ENCODE results near the gene COL6A2.
A peak's percentile ranks its signal among the peaks of the same experiment; 100 is the strongest.
"Not testable (repeated sequence)": the region's sequence is repeated elsewhere in the genome, so short reads cannot be mapped to it uniquely, and the experiment has no call there.

COL6A2 gene

DNA sequence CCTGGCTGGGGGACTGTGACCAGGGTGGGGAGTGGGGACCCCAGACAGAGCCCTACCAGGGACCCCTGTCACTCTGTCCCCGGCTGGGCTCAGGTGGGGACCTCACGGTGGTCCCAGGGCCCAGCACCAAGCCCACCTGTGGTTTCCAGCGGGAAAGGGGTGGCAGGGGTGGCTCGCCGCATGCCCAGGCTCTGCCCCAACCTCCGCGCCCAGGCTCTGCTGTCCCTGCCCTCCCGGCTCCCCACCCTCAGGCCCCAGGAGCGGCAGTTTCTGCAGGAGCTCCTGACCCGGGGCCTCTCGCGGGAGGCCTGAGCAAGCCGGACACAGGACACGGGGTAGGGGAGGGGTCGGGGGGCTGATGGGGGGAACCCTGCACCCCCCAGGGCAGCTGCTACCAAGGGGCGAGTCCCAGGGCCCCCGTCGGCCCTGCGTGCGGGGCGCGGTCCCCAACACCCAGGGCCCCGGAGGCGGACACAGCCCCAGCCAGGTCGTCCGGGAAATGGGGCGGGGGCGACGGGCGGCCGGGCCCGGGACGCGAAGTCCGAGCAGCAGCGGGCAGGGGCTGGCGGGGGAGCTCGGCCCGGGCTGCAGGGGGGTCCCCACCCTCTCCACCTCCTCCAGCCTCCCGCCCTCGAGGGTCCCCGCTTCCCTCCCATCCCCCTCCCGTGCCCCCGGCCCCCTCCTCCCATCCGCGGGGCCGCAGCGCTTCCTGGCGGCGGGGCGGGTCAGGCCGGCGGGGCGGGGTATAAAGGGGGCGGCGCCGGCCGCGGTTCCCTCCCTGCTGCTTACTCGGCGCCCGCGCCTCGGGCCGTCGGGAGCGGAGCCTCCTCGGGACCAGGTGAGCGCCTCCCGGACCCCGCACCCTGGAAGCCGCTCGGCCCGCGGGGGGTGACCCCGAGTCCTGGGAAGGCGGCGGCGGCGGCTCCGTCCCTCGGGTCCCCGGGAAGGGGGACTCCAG lies at the start of gene COL6A2:
COL6A2 (plus strand) TSS at position 777 of the 958 bp plus-strand sequence.
- DNase-seq, result no peak

DNA sequence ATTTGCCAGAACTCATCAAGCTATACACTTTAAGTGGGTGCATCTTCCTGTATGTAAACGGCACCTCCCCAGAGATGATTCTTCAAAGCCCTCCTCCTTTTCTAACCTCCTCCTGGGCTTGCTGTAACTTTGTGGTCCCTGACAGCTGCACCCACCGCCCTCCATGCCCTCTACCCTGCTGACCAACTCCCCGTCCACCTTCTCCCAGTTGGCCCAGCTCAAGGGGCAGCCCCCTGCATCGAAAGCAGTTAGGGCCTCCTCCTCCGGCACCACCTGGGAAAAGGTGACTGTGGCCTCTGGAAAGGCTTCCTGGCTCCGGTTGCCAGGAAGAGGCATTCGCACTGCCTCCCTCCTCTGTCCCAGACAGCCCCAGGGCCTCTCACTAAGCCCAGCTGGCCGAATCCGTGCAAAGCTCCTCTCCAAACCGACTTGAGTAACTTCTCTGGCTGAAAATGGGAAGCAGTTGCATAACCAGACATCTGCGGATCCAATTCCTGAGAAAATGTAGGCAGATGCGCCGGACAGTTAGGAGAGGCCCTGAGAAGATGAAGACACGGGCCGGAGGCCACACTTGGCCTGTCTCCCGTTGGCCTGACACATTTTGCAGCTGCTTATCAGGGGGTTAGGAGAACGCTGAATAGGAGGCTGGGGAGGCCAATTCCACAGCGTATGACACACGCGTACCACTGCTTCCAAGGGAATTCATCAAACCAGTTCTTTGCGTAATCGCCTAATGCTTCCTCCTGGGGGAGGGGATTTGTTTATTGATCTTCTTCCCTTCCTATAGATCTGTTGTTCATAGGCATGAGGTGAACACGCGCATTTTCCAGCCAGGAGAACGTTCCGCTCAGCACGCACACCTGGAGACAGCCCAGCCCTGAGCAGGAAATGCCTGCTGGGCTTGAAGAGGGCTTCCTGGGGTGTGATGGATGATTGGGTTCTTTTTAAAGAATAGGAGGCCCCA lies 48.7 kb upstream of the COL6A2 start:
- DNase-seq, result no peak

DNA sequence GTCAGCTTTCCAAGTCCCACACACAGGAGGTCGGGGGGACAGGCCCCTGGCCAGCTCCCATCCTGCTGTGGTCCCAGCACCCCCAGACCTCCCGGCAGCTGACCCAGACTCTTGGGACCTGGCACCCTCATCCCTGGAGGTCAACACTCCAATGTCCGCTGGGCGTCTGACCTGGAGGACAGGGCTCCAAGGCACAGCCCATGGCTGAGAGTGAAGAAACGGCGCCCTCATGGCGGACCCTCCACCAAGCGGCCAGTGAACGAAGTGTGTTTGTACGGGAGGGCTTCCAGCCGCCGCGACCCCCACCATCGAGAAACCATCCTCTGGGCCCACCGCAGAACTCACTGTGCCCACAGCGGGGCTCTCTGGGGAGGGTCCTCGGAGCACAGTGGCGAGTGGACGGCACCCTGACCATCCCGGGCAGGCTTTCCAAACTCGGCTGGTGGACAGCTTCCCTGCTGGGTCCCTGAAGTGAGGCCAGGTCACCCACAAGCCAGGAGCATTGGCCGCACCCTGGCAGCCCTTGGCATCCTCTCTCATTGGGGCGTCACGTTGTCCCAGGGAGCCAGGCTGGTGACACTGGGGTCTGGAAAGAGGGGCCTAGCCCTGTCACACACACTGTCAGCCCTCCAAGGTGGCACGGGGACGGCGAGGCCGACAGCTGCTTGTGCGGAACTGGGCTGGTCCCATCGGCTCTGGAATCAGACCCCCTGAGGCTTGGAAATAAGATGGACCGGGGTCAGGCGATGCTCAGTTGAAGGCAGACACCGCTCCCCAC lies 47.8 kb upstream of the COL6A2 start:
- DNase-seq, result no peak

DNA sequence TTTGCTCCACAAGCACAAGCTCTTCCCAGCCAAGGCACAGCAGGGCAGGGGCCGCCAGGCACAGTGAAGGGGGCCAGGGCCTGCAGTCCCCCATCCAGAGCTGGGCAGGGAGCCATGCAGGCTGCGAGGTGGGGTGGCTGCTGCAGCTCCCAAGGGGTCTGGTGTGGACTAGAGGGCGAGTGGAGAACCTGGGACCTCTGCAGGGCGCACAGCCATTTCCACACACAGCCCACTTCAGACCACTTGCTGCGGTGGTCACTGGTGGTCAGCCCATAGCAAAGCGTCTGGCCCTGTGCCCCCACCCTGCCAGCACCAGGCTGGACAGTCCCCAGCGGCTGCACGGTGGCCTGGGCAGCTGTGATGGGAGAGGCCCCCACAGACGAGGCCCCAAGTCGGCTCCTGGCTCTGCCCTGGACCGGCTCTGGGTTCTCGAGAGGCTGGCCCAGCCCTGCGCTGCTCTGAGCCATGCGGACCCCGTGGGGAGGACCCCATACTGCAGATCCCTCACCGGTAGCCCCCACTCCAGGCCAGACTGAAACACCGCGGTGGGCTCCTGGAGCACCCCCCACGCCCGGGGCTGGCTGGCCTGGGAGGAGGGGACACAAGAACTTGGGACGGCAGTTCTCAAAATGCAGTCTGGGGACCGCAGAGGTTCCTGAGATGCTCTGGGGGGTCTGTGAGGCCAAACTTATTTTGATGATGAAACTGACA lies 47.1 kb upstream of the COL6A2 start:
- DNase-seq, result no peak

DNA sequence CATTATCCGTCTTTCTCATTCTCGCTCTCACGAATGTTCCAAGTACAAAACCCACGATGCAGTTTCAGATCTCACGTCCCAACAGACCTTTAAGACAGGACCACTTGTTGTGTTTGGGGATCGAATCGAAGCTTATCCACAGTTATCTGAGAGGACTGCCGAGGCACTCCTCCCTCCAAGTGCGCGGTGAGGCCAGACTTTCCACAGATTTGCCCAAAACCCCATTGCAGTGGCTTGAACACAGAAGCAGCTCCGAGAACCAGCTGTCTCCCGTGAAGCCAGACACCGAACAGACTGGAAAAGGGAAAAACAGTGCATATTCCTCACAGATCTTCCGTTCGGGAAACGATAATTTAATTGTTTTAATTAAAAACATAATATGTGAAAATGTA lies 46.5 kb upstream of the COL6A2 start:
- DNase-seq, result no peak

DNA sequence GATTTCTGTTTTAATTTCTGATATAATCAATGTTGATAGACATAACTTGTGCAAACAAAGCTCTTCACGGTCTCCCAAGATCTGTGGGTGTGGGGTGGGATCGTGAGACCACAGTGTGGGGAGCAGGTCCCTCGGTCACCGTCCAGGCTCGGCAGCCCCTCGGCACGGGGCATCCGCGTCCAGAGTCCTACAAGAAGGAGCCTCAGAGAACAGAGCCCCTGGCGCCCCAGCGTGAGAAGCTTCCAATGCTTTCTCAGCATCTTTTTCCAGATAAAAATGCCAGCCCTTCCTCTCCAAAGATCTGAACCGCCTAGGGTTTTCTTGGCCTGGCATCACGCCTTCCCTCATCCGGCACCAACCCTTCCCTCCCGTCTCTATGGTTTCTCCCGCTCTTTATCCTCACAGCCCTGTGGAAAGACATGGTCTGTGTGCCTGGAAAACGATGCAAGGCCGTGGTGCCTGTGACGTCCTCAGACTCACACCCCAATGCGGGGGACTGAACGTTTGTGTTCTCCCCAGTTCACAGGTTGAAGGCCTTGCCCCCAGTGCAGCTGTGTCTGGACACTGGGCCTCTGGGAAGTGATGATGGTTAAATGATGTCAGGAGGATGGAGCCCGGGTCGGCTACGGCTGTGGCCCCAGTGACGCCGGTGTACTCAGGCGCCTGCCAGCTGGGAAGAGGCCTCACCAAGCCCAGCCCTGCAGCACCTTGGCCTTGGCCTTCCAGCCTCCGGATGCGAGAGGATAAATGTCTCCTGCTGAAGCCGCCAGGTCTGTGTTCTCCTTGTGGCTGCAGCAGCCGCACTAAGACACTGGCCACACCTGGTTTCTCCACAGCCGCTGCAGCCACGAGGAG lies 45.9 kb upstream of the COL6A2 start:
- no peak for DNase-seq

DNA sequence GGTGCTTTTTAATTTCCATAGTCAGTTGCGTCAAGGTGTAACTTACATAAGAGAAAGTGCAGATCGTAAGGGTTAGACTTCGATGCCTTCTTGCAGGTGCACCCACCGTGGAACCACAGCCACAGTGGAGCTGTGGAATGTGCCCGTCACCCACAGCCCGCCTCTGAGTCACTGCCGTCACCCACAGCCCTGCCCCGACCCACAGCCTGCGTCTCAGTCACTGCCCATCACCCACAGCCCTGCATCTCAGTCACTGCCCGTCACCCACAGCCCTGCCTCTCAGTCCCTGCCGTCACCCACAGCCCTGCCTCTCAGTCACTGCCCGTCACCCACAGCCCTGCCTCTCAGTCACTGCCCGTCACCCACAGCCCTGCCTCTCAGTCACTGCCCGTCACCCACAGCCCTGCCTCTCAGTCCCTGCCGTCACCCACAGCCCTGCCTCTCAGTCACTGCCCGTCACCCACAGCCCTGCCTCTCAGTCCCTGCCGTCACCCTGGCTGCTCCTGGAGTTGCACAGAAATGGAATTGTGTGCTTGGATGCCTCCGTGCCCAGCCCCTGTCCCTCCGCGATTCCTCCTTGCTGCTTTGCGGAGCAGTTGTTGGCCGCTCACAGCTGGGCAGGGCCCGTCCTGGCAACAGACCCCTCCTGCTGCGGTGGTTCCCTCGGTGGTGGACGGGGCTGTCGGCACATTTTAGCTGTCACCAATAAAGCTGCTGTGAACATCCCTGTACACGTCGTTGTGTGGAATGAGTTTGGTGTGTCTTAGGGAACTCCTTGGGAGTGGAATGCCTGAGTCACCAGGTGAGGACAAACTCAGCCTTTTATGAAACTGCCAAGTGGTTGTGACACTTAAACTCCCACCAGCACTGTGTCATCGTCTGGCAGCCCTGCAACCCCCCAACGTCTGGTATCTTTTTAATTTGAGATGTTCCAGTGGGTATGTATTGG lies 44.9 kb upstream of the COL6A2 start:
- DNase-seq, result peak; percentile 15

DNA sequence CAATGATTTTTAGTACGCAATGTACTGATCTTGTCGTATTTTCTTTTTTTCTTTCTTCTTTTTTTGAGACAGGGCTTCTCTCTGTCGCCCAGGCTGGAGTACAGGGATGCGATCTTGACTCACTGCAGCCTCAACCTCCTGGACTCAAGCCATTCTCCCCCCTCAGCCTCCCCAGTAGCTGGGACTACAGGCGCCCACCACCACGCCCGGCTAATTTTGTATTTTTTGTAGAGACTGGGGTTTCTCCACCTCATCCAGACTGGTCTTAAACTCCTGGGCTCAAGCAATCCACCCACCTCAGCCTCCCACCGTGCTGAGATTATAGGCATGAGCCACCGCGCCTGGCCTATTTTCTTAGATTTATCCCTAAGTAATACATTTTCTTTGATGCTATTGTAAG lies 43.9 kb upstream of the COL6A2 start:
- no peak for DNase-seq

DNA sequence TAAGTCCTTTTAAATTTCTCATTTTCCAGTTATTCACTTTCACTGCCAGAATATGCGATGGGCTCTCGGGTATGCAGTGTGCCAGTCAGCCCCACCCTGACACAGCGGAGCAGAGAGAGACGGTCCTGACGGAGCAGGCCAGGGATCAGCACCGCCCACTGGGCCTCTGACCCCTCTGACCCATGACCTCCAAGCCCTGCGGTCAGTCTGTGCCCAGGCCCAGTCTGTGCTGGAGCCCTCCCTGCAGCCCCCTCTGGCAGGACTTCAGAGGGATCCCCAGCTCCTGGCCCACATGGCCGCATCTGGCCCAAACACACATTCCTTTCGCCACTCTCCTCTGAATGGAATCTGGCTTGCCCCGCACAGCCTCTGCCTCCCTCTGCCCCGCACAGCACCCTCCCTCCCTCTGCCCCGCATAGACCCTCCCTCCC lies 43.4 kb upstream of the COL6A2 start:
- no peak for DNase-seq

DNA sequence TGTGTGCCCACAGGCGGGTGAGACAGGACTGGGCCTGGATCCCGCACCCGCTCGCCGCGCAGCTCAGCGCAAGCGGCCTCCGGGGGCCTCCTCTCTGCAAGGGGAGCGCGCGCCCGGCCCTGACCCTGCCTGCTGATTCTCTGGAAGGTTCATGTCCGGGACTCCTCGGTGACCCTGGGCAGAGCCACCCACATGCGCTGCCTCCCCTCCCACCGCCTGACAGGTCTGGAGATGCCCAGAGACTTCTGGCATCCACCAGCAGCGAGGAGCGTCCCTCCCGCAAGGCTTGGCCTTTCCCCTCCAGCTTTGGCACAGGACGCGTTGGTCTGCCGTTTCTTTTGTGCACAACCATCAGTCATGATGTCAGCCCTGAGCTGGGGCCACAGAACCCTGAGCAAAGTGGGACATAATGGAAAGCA lies 42.0 kb upstream of the COL6A2 start:
- no peak for DNase-seq

DNA sequence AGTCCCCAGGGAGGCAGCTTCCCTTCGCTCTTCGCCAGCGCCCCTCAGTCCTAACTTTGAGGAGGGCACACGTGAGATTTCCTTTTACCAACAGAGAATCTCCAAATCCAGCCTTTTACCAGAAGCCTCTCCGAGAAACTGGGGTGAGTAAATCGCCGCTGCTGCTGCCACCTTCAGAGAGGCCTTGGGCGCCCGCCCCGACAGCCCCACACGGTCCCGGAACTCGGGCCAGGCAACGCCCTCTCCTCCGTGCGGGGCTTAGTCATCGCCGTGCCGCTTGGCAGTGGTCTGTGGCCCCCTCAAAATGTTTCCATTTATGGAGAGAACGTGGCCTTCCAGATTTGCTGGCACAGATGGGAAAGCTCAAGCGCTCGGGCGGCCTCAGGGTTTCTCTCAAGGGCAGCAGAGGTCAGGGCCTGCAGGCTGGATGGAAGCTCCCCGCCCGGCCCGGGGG lies 41.4 kb upstream of the COL6A2 start:
- DNase-seq, result no peak

DNA sequence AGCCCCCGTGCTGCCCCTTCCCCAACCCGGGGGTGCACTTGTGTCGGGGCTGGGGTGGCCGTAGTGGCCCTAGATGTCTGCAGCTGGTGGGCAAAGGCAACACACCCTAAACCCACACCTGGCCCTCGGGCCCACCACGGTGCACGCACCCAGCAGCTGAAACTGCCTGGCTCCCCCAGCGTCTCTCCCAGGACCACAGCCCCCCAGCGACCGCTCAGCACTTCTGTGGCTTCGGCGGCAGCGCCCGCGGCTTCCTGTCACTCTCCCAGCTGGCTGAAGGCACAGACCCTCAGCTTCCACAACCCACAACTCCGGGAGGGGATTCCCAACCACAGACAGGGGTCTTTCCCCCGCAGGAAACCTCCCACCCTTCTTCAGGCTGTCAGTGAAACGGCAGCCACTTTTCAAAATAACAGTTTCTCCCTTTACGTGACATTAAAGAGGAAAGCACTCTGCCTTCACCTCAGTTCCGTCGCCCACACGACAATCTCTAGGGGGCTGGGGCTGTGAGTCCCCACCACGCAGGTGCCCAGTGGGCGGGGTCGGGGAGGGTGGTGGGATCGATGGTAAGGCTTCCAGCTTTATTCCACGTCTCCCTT lies 40.7 kb upstream of the COL6A2 start:
- DNase-seq, result no peak

DNA sequence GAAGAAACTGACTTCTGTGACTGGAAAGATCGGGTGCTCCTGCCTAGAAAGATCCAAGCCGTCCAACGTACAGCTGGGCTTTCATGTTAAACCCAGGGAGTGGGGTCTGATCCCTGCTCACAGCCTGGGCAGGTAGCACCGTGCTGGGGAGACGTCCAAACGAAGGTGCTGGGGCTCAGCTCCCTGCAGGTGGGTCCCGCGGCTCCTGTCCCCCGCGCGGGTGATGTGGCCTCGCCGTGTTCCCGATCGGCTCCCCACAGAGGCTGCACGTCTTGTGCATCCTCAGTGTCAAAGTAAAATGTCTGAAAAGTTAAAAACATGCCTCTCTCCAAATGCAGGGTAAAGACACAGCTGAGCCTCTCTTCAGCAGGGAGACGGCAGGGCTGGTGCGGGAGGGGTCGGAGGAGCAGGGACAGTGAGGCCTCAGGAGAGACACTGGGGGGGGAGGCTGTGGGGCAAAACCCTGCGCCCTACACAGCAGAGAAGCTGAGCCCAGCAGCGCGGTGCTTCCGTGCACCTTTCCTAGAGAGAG lies 40.1 kb upstream of the COL6A2 start:
- DNase-seq, result no peak

DNA sequence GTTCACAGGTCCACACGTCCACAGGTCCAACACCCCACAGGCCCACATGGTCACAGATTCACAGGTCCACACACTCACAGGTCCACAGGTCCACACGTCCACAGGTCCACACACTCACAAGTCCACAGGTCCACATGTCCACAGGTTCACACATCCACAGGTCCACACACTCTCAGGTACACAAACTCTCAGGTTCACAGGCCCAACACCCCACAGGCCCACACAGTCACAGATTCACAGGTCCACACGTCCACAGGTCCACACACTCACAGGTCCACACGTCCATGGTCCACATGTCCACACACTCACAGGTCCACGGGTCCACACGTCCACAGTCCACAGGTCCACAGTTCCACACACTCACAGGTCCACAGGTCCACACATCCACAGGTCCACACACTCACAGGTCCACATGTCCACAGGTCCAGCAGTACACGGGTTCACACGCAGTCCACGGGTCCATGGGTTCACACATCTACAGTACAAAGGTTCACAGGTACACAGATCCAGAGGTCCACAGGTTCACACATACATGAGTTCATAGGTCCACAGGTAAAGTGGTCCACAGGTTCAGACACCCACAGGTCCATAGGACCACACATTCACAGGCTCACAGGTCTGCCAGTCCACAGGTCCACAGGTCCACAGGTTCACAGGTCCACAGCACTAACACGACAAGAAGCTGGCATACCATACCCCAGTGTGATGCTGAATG lies 39.3 kb upstream of the COL6A2 start:
- DNase-seq, result no peak

DNA sequence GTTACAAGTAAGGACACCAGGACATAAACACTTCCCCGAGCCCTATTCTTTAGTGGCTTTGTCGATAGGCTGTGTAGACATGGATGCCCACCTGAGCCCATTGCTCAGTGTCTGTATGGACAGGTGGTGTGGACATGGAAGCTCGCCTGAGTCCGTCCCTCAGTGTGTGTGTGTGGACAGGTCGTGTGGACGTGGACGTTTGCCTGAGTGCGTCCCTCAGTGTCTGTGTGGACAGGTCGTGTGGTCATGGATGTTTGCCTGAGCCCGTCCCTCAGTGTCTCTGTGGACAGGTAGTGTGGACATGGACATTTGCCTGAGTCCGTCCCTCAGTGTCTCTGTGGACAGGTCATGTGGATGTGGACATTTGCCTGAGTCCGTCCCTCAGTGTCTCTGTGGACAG lies 38.7 kb upstream of the COL6A2 start:
- DNase-seq, result no peak

DNA sequence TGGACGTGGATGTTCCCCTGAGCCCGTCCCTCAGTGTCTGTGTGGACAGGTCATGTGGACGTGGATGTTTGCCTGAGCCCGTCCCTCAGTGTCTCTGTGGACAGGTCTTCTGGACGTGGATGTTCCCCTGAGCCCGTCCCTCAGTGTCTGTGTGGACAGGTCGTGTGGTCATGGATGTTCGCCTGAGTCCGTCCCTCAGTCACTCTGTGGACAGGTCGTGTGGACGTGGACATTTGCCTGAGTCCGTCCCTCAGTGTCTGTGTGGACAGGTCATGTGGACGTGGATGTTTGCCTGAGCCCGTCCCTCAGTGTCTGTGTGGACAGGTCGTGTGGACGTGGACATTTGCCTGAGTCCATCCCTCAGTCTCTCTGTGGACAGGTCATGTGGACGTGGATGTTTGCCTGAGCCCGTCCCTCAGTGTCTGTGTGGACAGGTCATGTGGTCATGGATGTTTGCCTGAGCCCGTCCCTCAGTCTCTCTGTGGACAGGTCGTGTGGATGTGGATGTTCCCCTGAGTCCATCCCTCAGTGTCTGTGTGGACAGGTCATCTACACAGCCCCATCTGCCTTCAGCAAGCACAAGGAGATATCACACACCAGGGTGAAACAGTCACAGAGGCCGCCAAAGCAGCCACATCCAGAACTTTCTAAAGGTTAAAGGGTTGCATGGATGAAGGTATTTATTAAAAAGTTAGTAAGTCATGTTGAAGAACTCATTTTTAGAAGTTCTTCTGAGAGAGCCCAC lies 38.0 kb upstream of the COL6A2 start:
- not testable (repeated sequence) for DNase-seq

DNA sequence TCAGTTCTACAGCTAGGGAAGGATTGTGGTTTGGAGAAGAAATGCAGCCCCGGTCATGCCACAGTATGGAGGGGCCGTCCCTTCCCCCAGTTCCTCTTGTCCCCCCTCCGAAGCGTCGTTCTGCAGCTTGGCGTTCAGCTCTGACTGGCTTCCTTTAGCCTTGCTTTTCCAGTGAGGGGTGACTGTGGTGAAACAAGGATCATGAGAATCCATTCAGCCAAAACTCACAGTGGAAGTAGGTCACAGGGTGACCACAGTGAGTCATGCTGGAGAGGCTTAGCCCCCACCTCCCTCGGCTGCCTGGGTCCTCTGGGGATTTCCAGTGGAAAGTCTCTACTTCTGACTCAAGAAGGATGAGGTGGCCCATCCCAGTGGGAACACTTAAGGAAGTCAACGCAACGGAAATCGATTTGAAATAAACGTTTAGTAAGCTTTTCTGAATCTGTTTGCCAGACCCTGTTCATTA lies 37.3 kb upstream of the COL6A2 start:
- peak; percentile 77 for DNase-seq
